Mucosa of descending colon (tissue), 3 donors: ENCODE measurements around the gene OR1K1. TPM values are rescaled to one million over a fixed set of nuclear protein-coding genes. Genes with fewer than 3 reads are reported as not detected.

ENCODE experiments used
- ATAC-seq: fragments of 200-7000 bp; cut with Tn5 transposase; one replicate; pipeline ENCODE4 v1.9.1; 2020; ENCODE audit warnings: mild to moderate bottlenecking, moderate library complexity
- DNase-seq, 3 donors: peaks; one replicate each; pipeline ENCODE4 v3.0.0-alpha.2; 2020
- H3K36me3 ChIP-seq: fragments of 200-600 bp; one replicate; pipeline ENCODE4 v1.8.0; 2021; ENCODE audit warnings: low read depth, mild to moderate bottlenecking
- H3K4me1 ChIP-seq: fragments of 200-600 bp; one replicate; pipeline ENCODE4 v1.8.0; 2021; ENCODE audit warnings: low read depth, mild to moderate bottlenecking
- H3K4me3 ChIP-seq: fragments of 200-600 bp; one replicate; pipeline ENCODE4 v1.8.0; 2021; ENCODE audit warnings: mild to moderate bottlenecking
- H3K9me3 ChIP-seq: fragments of 200-600 bp; one replicate; pipeline ENCODE4 v1.8.0; 2021; ENCODE audit warnings: mild to moderate bottlenecking
- intact Hi-C, 2 donors: fragments of 100-400 bp; cut with DNase I in 1 of 2; cut with micrococcal nuclease in 1 of 2; formaldehyde crosslinking; loops; one replicate each; pipeline versions ENCODE4 v1.11.0 to v1.11.1; 2022; cut with DNase I, micrococcal nuclease
- total RNA-seq, 3 donors: library from RNA; stranded (reverse); fragmentation: NEBNext Ultra II Directional in 2 of 3; extraction: Animal tissue kit (Norgen Biotek cat#: 25700) in 2 of 3; gene quantifications; one replicate each; pipeline versions ENCODE4 v1.2.1 to v1.2.4, GENCODE V29; 2021 to 2023
- TF ChIP-seq, protein P1 (sequence below): fragments of 200-600 bp; IDR thresholded peaks from one replicate; pipeline ENCODE4 v1.8.0; 2022; ENCODE audit warnings: antibody characterized with exemption, mild to moderate bottlenecking
- donor health status: DM: no; HTN: no; CAD: no; lungs with moderate emphysema.
- donor health status: DM: no; HTN: no; CAD: no.
- donor health status: DM: no; HTN: yes; CAD: no.

OR1K1 gene
- total RNA-seq, 3 donors from 2014 or later: not detected

GRCh38 chr9:122789256-122790046, 10.5 kb upstream of the OR1K1 start:
- Histone ChIP-seq H3K9me3 (no peaks in the 10 kb centered on the region), H3K4me3 (no peak overlapping the region), H3K4me1 (no peaks in the 10 kb centered on the region), H3K36me3 (no peaks in the 10 kb centered on the region)
- DNase-seq (no peak), ATAC-seq (no peak)
- TF ChIP-seq, protein P1, sequence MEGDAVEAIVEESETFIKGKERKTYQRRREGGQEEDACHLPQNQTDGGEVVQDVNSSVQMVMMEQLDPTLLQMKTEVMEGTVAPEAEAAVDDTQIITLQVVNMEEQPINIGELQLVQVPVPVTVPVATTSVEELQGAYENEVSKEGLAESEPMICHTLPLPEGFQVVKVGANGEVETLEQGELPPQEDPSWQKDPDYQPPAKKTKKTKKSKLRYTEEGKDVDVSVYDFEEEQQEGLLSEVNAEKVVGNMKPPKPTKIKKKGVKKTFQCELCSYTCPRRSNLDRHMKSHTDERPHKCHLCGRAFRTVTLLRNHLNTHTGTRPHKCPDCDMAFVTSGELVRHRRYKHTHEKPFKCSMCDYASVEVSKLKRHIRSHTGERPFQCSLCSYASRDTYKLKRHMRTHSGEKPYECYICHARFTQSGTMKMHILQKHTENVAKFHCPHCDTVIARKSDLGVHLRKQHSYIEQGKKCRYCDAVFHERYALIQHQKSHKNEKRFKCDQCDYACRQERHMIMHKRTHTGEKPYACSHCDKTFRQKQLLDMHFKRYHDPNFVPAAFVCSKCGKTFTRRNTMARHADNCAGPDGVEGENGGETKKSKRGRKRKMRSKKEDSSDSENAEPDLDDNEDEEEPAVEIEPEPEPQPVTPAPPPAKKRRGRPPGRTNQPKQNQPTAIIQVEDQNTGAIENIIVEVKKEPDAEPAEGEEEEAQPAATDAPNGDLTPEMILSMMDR: no peak
- intact Hi-C loops: no loop called here

DNA sequence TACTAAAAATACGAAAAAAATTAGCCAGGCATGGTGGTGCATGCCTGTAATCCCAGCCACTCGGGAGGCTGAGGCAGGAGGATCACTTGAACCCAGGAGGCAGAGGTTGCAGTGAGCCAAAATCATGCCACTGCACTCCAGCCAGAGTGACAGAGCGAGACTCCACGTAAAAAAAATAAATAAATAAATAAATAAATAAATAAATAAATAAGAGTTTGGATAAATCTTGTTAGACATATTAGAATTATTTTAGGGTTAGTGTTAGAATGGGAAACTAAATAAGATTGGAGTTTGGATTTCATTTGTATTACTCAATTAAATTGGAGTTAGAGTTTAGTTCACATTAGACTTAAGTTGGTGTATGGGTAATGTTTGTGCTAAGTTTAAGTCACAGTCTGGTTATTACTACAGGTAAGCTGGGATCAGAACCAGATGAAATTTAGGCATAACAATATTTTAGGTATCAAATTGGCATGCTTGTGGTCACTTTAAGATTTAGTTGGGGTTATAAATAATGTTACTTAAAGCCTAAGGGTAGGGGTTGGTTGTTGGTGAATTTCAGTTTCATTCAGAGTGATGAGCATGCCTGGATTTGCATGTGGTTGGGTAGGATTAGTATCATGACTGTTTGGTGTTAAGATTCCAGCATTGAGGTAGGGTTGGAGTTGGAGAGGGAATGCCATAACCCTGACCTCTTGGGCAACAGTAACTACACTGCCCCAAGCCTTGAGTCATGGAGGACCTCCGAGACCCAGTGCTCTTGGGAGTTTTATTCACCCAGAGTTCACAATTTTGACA, 7.9 kb upstream of the OR1K1 start:
- ATAC-seq (no peak), DNase-seq (no peak)
- Histone ChIP-seq H3K36me3 (no peaks in the 10 kb centered on the region), H3K4me1 (no peaks in the 10 kb centered on the region), H3K9me3 (no peaks in the 10 kb centered on the region), H3K4me3 (no peak overlapping the region)
- TF ChIP-seq, protein P1: no peak
- intact Hi-C loops: no loop called here

DNA sequence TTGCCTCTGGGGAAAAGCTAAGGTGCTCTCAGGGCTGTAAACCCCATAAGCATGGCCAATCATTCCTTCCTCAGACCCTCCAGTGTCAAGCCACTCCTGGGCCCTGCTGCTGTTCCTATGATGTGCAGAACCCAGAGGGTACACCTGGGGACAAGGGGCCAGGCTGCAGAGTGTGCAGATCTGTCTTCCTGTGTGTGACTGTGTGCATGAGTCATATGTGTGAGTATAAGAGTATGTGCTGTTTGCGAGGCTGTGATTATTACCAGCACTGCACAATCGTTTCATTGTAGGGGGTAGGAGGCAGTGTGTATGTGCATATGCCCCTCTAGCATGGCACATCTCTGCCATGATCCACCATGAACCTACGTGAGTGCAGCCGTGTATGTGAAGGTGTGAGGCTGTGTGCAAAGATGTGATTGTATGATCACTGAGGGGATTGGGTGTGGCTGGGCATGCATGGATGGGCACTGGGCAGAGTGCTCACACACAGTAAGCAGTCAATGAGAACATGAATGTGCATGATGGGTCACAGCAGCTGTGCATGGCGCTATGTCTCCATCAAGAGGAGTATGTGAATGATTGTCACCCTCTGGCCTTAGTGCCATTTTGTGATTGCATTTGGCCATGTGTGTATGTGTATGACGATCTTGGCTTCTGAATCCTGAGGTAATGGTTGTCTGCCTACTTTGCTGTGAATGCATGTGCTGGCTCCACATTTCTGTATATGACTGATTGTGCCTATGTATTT, 2.4 kb upstream of the OR1K1 start:
- intact Hi-C loops: no loop called here
- TF ChIP-seq, protein P1: no peak
- H3K36me3 ChIP-seq: no peaks in the 10 kb centered on the region
- no peaks in the 10 kb centered on the region for H3K9me3 ChIP-seq
- ATAC-seq (no peak), DNase-seq (no peak)
- no peaks in the 10 kb centered on the region for H3K4me1 ChIP-seq
- H3K4me3 ChIP-seq: no peak overlapping the region

- H3K4me1 ChIP-seq: peaks cover 6% of the 10 kb centered on the region
- intact Hi-C loops: no loop called here
- DNase-seq (no peak), ATAC-seq (no peak)
- H3K9me3 ChIP-seq: no peaks in the 10 kb centered on the region
- TF ChIP-seq, protein P1: no peak
- no peaks in the 10 kb centered on the region for H3K36me3 ChIP-seq
- no peak overlapping the region for H3K4me3 ChIP-seq
Observed at GRCh38 chr9:122806661-122807060, 6.7 kb downstream of the OR1K1 start.

GRCh38 chr9:122807271-122807900, 7.5 kb downstream of the OR1K1 start:
- Histone ChIP-seq H3K4me3 (no peak overlapping the region), H3K4me1 (peaks cover 6% of the 10 kb centered on the region), H3K36me3 (no peaks in the 10 kb centered on the region), H3K9me3 (no peaks in the 10 kb centered on the region)
- intact Hi-C loops: no loop called here
- TF ChIP-seq, protein P1: no peak
- DNase-seq (no peak), ATAC-seq (no peak)
